ENCODE measurements around the gene OR4F3.
"Not testable (repeated sequence)": the region's sequence is repeated elsewhere in the genome, so short reads cannot be mapped to it uniquely, and the experiment has no call there.

Gene OR4F3

GRCh38 chr5:181366968-181367367 lies at the start of gene OR4F3:
Gene OR4F3 (plus strand): TSS chr5:181367268.
- H3K4me3 ChIP-seq (ENCODE audit: low read depth, low read length): not testable (repeated sequence)

More at GRCh38 chr5:181366968-181367367, at the start of gene OR4F3:
- not testable (repeated sequence) for DNase-seq (ENCODE audit: low read depth)
